ENCODE data around the gene CLEC7A. TPM values are rescaled to one million over a fixed set of nuclear protein-coding genes. Genes with fewer than 3 reads are reported as not detected.

CLEC7A gene
- total RNA-seq, 1 experiment from 2014 or later, result not detected

GRCh38 chr12:10165421-10165820 is 35.4 kb upstream of the CLEC7A start:
- WGBS (ENCODE audit: extremely low coverage, insufficient read length, low lambda C conversion rate), result no CpG with 5 or more reads among the region's 1 CpG
- no peak for TF ChIP-seq CTCF (conservative IDR thresholded peaks at IDR 0.05)
- Histone ChIP-seq H2AK5ac (ENCODE audit: insufficient read length, low read length) (no peak overlapping the region), H3K56ac (ENCODE audit: insufficient read length, low read depth, low read length) (no peak overlapping the region), H3K9ac (ENCODE audit: extremely low read depth, insufficient read length, low read length) (no peak overlapping the region), H4K20me1 (ENCODE audit: control insufficient read depth, insufficient read depth, insufficient read length) (no peaks in the 10 kb centered on the region), H3K9me3 (ENCODE audit: control insufficient read depth, low read depth, low read length) (no peaks in the 10 kb centered on the region), H3K79me1 (ENCODE audit: insufficient read depth, low read depth, low read length, poor library complexity, severe bottlenecking) (no peaks in the 10 kb centered on the region), H2BK5ac (ENCODE audit: insufficient read length, low read length) (no peak overlapping the region), H2BK12ac (ENCODE audit: insufficient read length, low read depth, low read length) (no peak overlapping the region), H3K23ac (ENCODE audit: insufficient read length, low read depth, low read length) (no peak overlapping the region), H4K8ac (replicated peaks; ENCODE audit: insufficient read length, low read depth, low read length) (no peak overlapping the region), H2AFZ (ENCODE audit: low read length) (no peak overlapping the region), H3K27me3 (ENCODE audit: insufficient read depth, low read length) (no peaks in the 10 kb centered on the region), H3K14ac (ENCODE audit: insufficient read depth, low read length) (no peak overlapping the region), H2BK15ac (ENCODE audit: low read depth, low read length) (no peak overlapping the region), H3K4me1 (ENCODE audit: insufficient read depth, low read length) (no peaks in the 10 kb centered on the region), H3K4me2 (ENCODE audit: insufficient read depth, insufficient read length, low read length) (no peak overlapping the region), H4K91ac (ENCODE audit: insufficient read length, low read depth, low read length) (no peak overlapping the region), H4K5ac (ENCODE audit: insufficient read length, low read depth, low read length) (no peak overlapping the region), H3K18ac (ENCODE audit: insufficient read length, low read depth, low read length) (no peak overlapping the region), H2BK20ac (ENCODE audit: low read depth, low read length, poor library complexity, severe bottlenecking) (no peak overlapping the region), H3T11ph (ENCODE audit: low read length) (no peak overlapping the region), H3K79me2 (ENCODE audit: insufficient read depth, low read length) (no peaks in the 10 kb centered on the region), H2BK120ac (ENCODE audit: low read depth, low read length, poor library complexity, severe bottlenecking) (no peak overlapping the region), H3K4ac (ENCODE audit: low read depth, low read length) (no peak overlapping the region), H3K27ac (ENCODE audit: insufficient read length, low read depth, low read length) (no peak overlapping the region), H3K23me2 (ENCODE audit: insufficient read length, low read depth, low read length, poor library complexity, severe bottlenecking) (no peaks in the 10 kb centered on the region)
- no peak overlapping the region for H3K4me3 Mint-ChIP-seq
- H3K36me3 Mint-ChIP-seq (ENCODE audit: insufficient read depth in 1 of 3, low read depth in 3 of 3), result no peaks in the 10 kb centered on the region
- no peaks in the 10 kb centered on the region for H3K4me1 Mint-ChIP-seq
- H3K9me3 Mint-ChIP-seq, result no peaks in the 10 kb centered on the region
- no peak for DNase-seq
- no peak overlapping the region; a peak in 1 of 7 replicates for H3K27ac Mint-ChIP-seq
- H3K27me3 Mint-ChIP-seq (ENCODE audit: low read depth), result no peaks in the 10 kb centered on the region
